Glutamatergic neuron (in vitro differentiated cells): ENCODE measurements around the gene BEX1. TPM values are rescaled to one million over a fixed set of nuclear protein-coding genes. Genes with fewer than 3 reads are reported as not detected.

Source experiments
- DNase-seq: peaks from one replicate; pipeline ENCODE4 v3.0.0; 2022
- H3K27ac Mint-ChIP-seq: one replicate; pipeline ENCODE4 v1.8.0; 2020; ENCODE audit warnings: mild to moderate bottlenecking, mixed read lengths, inconsistent platforms; ENCODE audit not compliant: unreplicated experiment
- H3K27me3 Mint-ChIP-seq: one replicate; pipeline ENCODE4 v1.8.0; 2020; ENCODE audit warnings: mild to moderate bottlenecking, moderate library complexity, mixed read lengths, inconsistent platforms; ENCODE audit not compliant: unreplicated experiment
- H3K36me3 Mint-ChIP-seq: one replicate; pipeline ENCODE4 v1.8.0; 2020; ENCODE audit warnings: mild to moderate bottlenecking, mixed read lengths, inconsistent platforms; ENCODE audit not compliant: unreplicated experiment
- H3K4me1 Mint-ChIP-seq: one replicate; pipeline ENCODE4 v1.8.0; 2020; ENCODE audit warnings: mild to moderate bottlenecking, low read depth, mixed read lengths, inconsistent platforms; ENCODE audit not compliant: unreplicated experiment
- H3K4me3 Mint-ChIP-seq: one replicate; pipeline ENCODE4 v1.8.0; 2020; ENCODE audit warnings: mild to moderate bottlenecking, mixed read lengths, inconsistent platforms; ENCODE audit not compliant: unreplicated experiment
- H3K9me3 Mint-ChIP-seq: one replicate; pipeline ENCODE4 v1.8.0; 2020; ENCODE audit warnings: mild to moderate bottlenecking, moderate library complexity, mixed read lengths, inconsistent platforms; ENCODE audit not compliant: unreplicated experiment
- CTCF ChIP-seq: fragments of 200-600 bp; sonication (generic); IDR thresholded peaks from one replicate; pipeline ENCODE4 v1.5.0; 2021; ENCODE audit not compliant: partially characterized antibody, unreplicated experiment
- total RNA-seq: library from RNA; stranded (reverse); fragmentation: NEBNext Ultra II Directional; extraction: Animal tissue kit (Norgen Biotek cat#: 25700); gene quantifications from one replicate; pipeline ENCODE4 v1.2.1, GENCODE V29; 2021; ENCODE audit not compliant: unreplicated experiment

Gene BEX1
- total RNA-seq, 1 donor from 2014 or later: 140 TPM

- H3K36me3 Mint-ChIP-seq: no peaks in the 10 kb centered on the region
Measured at GRCh38 chrX:103073467-103073866, 9.5 kb upstream of the BEX1 start.

GRCh38 chrX:103066606-103067005, 2.6 kb upstream of the BEX1 start:
- H3K27ac Mint-ChIP-seq: no peak overlapping the region
- DNase-seq: no peak
- H3K4me3 Mint-ChIP-seq: no peak overlapping the region
- H3K27me3 Mint-ChIP-seq: peaks cover 2% of the 10 kb centered on the region
- TF ChIP-seq CTCF: no peak
- H3K36me3 Mint-ChIP-seq: no peaks in the 10 kb centered on the region
- H3K9me3 Mint-ChIP-seq: no peaks in the 10 kb centered on the region
- H3K4me1 Mint-ChIP-seq: peaks cover 3% of the 10 kb centered on the region

More at GRCh38 chrX:103073467-103073866, 9.5 kb upstream of the BEX1 start:
- Mint-ChIP-seq H3K9me3 (no peaks in the 10 kb centered on the region), H3K4me3 (no peak overlapping the region), H3K4me1 (no peaks in the 10 kb centered on the region), H3K27ac (no peak overlapping the region), H3K27me3 (no peaks in the 10 kb centered on the region)
- no peak for TF ChIP-seq CTCF
- DNase-seq: no peak

- peak overlapping the region; percentile 96 for H3K4me3 Mint-ChIP-seq
- H3K9me3 Mint-ChIP-seq: no peaks in the 10 kb centered on the region
- peaks cover 3% of the 10 kb centered on the region for H3K4me1 Mint-ChIP-seq
- H3K27me3 Mint-ChIP-seq: peaks cover 2% of the 10 kb centered on the region
- DNase-seq: peak; percentile 68
- TF ChIP-seq CTCF: peak; percentile 26
- no peaks in the 10 kb centered on the region for H3K36me3 Mint-ChIP-seq
- peak overlapping the region; percentile 95 for H3K27ac Mint-ChIP-seq
Measured at GRCh38 chrX:103063191-103063845, 653 bp downstream of the BEX1 start.

- Mint-ChIP-seq H3K4me1 (peaks cover 3% of the 10 kb centered on the region), H3K36me3 (no peaks in the 10 kb centered on the region), H3K4me3 (no peak overlapping the region), H3K9me3 (no peaks in the 10 kb centered on the region), H3K27ac (no peak overlapping the region), H3K27me3 (peaks cover 2% of the 10 kb centered on the region)
- TF ChIP-seq CTCF: no peak
- no peak for DNase-seq
Measured at GRCh38 chrX:103061486-103061885, 2.5 kb downstream of the BEX1 start.

GRCh38 chrX:103056902-103057301, 7.1 kb downstream of the BEX1 start:
- H3K27me3 Mint-ChIP-seq: no peaks in the 10 kb centered on the region
- H3K4me3 Mint-ChIP-seq: no peak overlapping the region
- no peaks in the 10 kb centered on the region for H3K36me3 Mint-ChIP-seq
- DNase-seq: no peak
- H3K27ac Mint-ChIP-seq: no peak overlapping the region
- TF ChIP-seq CTCF: no peak
- no peaks in the 10 kb centered on the region for H3K4me1 Mint-ChIP-seq
- H3K9me3 Mint-ChIP-seq: no peaks in the 10 kb centered on the region
